M059J (cell line): ENCODE data around the gene SLC5A6. TPM values are rescaled to one million over a fixed set of nuclear protein-coding genes. Genes with fewer than 3 reads are reported as not detected.
"Not testable (repeated sequence)": the region's sequence is repeated elsewhere in the genome, so short reads cannot be mapped to it uniquely, and the experiment has no call there.

Experiments
- DNase-seq: peaks from one replicate; pipeline ENCODE4 v3.0.0-alpha.2; 2012; ENCODE audit warnings: low read depth
- total RNA-seq: library from RNA; depleted of rRNA; stranded (reverse); fragments of >200 nt; shearing (Covaris generic); gene quantifications from 2 replicates; pipeline ENCODE4 v1.2.3, GENCODE V29; 2014

Gene SLC5A6
- total RNA-seq, 1 experiment from 2014 or later, result 16.3 TPM

- no peak for DNase-seq
Measured at GRCh38 chr2:27205206-27205605, 6.9 kb downstream of the SLC5A6 start.

- no peak for DNase-seq
Measured at GRCh38 chr2:27204566-27204965, 7.5 kb downstream of the SLC5A6 start.

- DNase-seq, result no peak
Measured at GRCh38 chr2:27203741-27204140, 8.3 kb downstream of the SLC5A6 start.

- no peak for DNase-seq
Measured at GRCh38 chr2:27202854-27203253, 9.2 kb downstream of the SLC5A6 start.

- DNase-seq, result no peak
Measured at GRCh38 chr2:27201675-27202074, 10.4 kb downstream of the SLC5A6 start.

- no peak for DNase-seq
Measured at GRCh38 chr2:27199241-27199640, 12.8 kb downstream of the SLC5A6 start.

GRCh38 chr2:27198627-27199026, 13.4 kb downstream of the SLC5A6 start:
- no peak for DNase-seq

- not testable (repeated sequence) for DNase-seq
Measured at GRCh38 chr2:27198068-27198467, 14.0 kb downstream of the SLC5A6 start.

GRCh38 chr2:27195799-27196198, 16.3 kb downstream of the SLC5A6 start:
- not testable (repeated sequence) for DNase-seq

GRCh38 chr2:27194538-27195354, 17.3 kb downstream of the SLC5A6 start:
- DNase-seq, result peak; percentile 30

- peak; percentile 60 for DNase-seq
Measured at GRCh38 chr2:27191070-27191829, 20.8 kb downstream of the SLC5A6 start.

GRCh38 chr2:27189989-27190388, 22.1 kb downstream of the SLC5A6 start:
- DNase-seq, result no peak

GRCh38 chr2:27186613-27187345, 25.3 kb downstream of the SLC5A6 start:
- no peak for DNase-seq

- DNase-seq, result peak; percentile 41
Measured at GRCh38 chr2:27185331-27186026, 26.6 kb downstream of the SLC5A6 start.

GRCh38 chr2:27184115-27184514, 28.0 kb downstream of the SLC5A6 start:
- no peak for DNase-seq

GRCh38 chr2:27182346-27182745, 29.7 kb downstream of the SLC5A6 start:
- DNase-seq, result no peak

- DNase-seq, result no peak
Measured at GRCh38 chr2:27179344-27180000, 32.6 kb downstream of the SLC5A6 start.

GRCh38 chr2:27178469-27178868, 33.6 kb downstream of the SLC5A6 start:
- DNase-seq, result no peak

GRCh38 chr2:27177441-27178351, 34.4 kb downstream of the SLC5A6 start:
- DNase-seq, result no peak

- DNase-seq, result not testable (repeated sequence)
Measured at GRCh38 chr2:27175781-27176180, 36.3 kb downstream of the SLC5A6 start.
